Stomach (tissue), 4 donors: Measurements from ENCODE around the gene ZC3H7B.

ENCODE experiments used
- EP300 ChIP-seq: sonication (generic); formaldehyde crosslinking; IDR thresholded peaks from one replicate; pipeline ENCODE4 v1.6.1; 2017; ENCODE audit warnings: antibody characterized with exemption
- TF ChIP-seq, protein P1 (sequence below), 7 experiments: fragments of 450-650 bp in 4 of 7; fragments of 200-600 bp in 3 of 7; sonication (generic) in 3 of 7; IDR thresholded peaks; one replicate each; pipeline ENCODE4 v1.5.1; 2016 to 2019; ENCODE audit warnings: antibody characterized with exemption in 7 of 7, control low read depth in 2 of 7, mild to moderate bottlenecking in 1 of 7

DNA sequence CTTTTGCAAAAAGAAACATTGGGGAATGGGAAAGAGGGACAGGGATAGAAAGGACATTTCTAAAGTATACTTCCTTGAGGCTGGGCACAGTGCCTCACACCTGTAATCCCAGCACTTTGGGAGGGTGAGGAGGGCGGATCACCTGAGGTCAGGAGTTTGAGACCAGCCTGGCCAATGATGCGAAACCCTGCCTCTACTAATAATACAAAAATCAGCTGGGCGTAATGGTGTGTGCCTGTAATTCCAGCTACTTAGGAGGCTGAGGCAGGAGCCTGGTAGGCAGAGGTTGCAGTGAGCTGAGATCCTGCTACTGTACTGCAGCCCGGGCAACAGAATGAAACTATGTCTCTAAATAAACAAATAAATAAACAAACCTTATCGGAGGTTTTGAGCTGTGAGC, 64.1 kb downstream of the ZC3H7B start:
- TF ChIP-seq, protein P1, sequence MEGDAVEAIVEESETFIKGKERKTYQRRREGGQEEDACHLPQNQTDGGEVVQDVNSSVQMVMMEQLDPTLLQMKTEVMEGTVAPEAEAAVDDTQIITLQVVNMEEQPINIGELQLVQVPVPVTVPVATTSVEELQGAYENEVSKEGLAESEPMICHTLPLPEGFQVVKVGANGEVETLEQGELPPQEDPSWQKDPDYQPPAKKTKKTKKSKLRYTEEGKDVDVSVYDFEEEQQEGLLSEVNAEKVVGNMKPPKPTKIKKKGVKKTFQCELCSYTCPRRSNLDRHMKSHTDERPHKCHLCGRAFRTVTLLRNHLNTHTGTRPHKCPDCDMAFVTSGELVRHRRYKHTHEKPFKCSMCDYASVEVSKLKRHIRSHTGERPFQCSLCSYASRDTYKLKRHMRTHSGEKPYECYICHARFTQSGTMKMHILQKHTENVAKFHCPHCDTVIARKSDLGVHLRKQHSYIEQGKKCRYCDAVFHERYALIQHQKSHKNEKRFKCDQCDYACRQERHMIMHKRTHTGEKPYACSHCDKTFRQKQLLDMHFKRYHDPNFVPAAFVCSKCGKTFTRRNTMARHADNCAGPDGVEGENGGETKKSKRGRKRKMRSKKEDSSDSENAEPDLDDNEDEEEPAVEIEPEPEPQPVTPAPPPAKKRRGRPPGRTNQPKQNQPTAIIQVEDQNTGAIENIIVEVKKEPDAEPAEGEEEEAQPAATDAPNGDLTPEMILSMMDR (IDR thresholded peaks at IDR 0.05) = no peak
- TF ChIP-seq EP300 = no peak
